HepG2 (cell line): ENCODE results near the gene CPM. TPM values are rescaled to one million over a fixed set of nuclear protein-coding genes. Genes with fewer than 3 reads are reported as not detected.
A peak's percentile ranks its signal among the peaks of the same experiment; 100 is the strongest.

Source experiments
- ATAC-seq: fragments of 200-7000 bp; cut with Tn5 transposase; 3 replicates; pipeline ENCODE4 v1.9.1; 2020; ENCODE audit warnings: mild to moderate bottlenecking, moderate library complexity
- BruUV-seq: library from RNA; stranded (reverse); fragments of 400-500 nt; replicated peaks from 2 replicates; lab custom pipeline; 2021; lab: Mats Ljungman, UMichigan
- CTCF ChIA-PET: fragments of 300-600 bp; formaldehyde crosslinking; extraction: SDS; loops from one replicate; lab custom pipeline; 2021; ENCODE audit warnings: low total read pairs, inconsistent platforms, low intra/inter-chr PET ratio; lab: Yijun Ruan, JAX
- POLR2A ChIA-PET: fragments of 350-600 bp; sonication (Branson Sonifier 250); formaldehyde crosslinking; loops from one replicate; lab custom pipeline; 2020; ENCODE audit warnings: antibody characterized with exemption, inconsistent platforms; lab: Yijun Ruan, JAX
- DNase-seq: peaks from one replicate; pipeline ENCODE4 v3.0.0-alpha.2; 2015; ENCODE audit warnings: low spot score
- FAIRE-seq: peaks from 3 replicates; lab custom pipeline; 2011; peaks lifted over from hg19 to GRCh38; lab: Jason Lieb, UNC
- H2AFZ ChIP-seq: one replicate; pipeline ENCODE4 v1.6.1; 2011; ENCODE audit warnings: low read length, inconsistent platforms
- H3K27ac ChIP-seq: fragments of 300-600 bp; 3 replicates; pipeline ENCODE4 v1.8.0; 2011; ENCODE audit warnings: mixed run types, mild to moderate bottlenecking, mixed read lengths, low read length, inconsistent platforms; ENCODE audit not compliant: insufficient read depth; ENCODE audit errors: extremely low read length
- H3K27me3 ChIP-seq, 2 experiments: fragments of 200-600 bp in 1 of 2; 2 replicates in 1 of 2; 3 replicates in 1 of 2; pipeline versions ENCODE4 v1.6.0 to v1.8.0; 2011; ENCODE audit warnings: low read length in 2 of 2, mild to moderate bottlenecking in 2 of 2, moderate library complexity in 2 of 2, inconsistent platforms in 1 of 2; ENCODE audit not compliant: insufficient read depth in 2 of 2, control insufficient read depth in 1 of 2
- H3K36me3 ChIP-seq, 2 experiments: fragments of 200-600 bp in 1 of 2; replicated peaks in 1 of 2; 2 replicates in 1 of 2; 3 replicates in 1 of 2; pipeline versions ENCODE4 v1.5.1 to v1.8.0; 2011; ENCODE audit warnings: low read length in 2 of 2, inconsistent platforms in 1 of 2; ENCODE audit not compliant: insufficient read depth in 2 of 2, control insufficient read depth in 1 of 2
- H3K4me1 ChIP-seq: 2 replicates; pipeline ENCODE4 v1.5.1; 2012; ENCODE audit warnings: low read length, inconsistent platforms; ENCODE audit not compliant: insufficient read depth
- H3K4me2 ChIP-seq: 2 replicates; pipeline ENCODE4 v1.6.0; 2011; ENCODE audit warnings: low read depth, low read length, inconsistent platforms
- H3K4me3 ChIP-seq, 3 experiments: fragments of 200-600 bp in 1 of 3; sonication (generic), shearing (Covaris generic) in 1 of 3; replicated peaks in 1 of 3; 2 replicates each; pipeline ENCODE4 v1.5.1; 2011 to 2016; ENCODE audit warnings: low read length in 3 of 3, inconsistent platforms in 2 of 3, low read depth in 2 of 3, mild to moderate bottlenecking in 2 of 3, control low read depth in 1 of 3, mixed read lengths in 1 of 3; ENCODE audit not compliant: insufficient read depth in 1 of 3
- H3K79me2 ChIP-seq: one replicate; pipeline ENCODE4 v1.6.1; 2011; ENCODE audit warnings: low read length, inconsistent platforms; ENCODE audit not compliant: insufficient read depth
- H3K9ac ChIP-seq: 2 replicates; pipeline ENCODE4 v1.6.0; 2011; ENCODE audit warnings: mild to moderate bottlenecking, low read depth, low read length, inconsistent platforms; ENCODE audit not compliant: insufficient read depth
- H3K9me3 ChIP-seq: 2 replicates; pipeline ENCODE4 v1.5.1; 2012; ENCODE audit warnings: mild to moderate bottlenecking, low read length
- H4K20me1 ChIP-seq: 2 replicates; pipeline ENCODE4 v1.6.0; 2011; ENCODE audit warnings: inconsistent platforms, mild to moderate bottlenecking, low read length, moderate library complexity; ENCODE audit not compliant: insufficient read depth
- BORCS8-MEF2B ChIP-seq: sonication (generic); formaldehyde crosslinking; IDR thresholded peaks from 2 replicates; pipeline ENCODE4 v1.8.0; 2022; ENCODE audit warnings: mild to moderate bottlenecking, missing genetic modification reagents
- ELF1 ChIP-seq: sonication (generic); formaldehyde crosslinking; IDR thresholded peaks from 2 replicates; pipeline ENCODE4 v1.4.0; 2020; ENCODE audit warnings: missing genetic modification reagents
- FLYWCH1 ChIP-seq: sonication (generic); formaldehyde crosslinking; IDR thresholded peaks from 2 replicates; pipeline ENCODE4 v1.8.1; 2023; ENCODE audit warnings: mild to moderate bottlenecking, missing genetic modification reagents
- ISX ChIP-seq: sonication (generic); formaldehyde crosslinking; conservative IDR thresholded peaks from 2 replicates; pipeline ENCODE4 v1.5.0; 2020; ENCODE audit warnings: missing genetic modification reagents
- MIER3 ChIP-seq: IDR thresholded peaks from 2 replicates; pipeline ENCODE4 v1.6.1; 2016; ENCODE audit warnings: missing compliant biosample characterization, borderline replicate concordance
- MYNN ChIP-seq: sonication (generic); formaldehyde crosslinking; IDR thresholded peaks from 2 replicates; pipeline ENCODE4 v1.4.0; 2020; ENCODE audit warnings: mild to moderate bottlenecking, low read depth, missing genetic modification reagents
- NFKBIZ ChIP-seq: IDR thresholded peaks from 2 replicates; pipeline ENCODE4 v1.6.1; 2018; ENCODE audit warnings: missing genetic modification reagents, missing compliant biosample characterization
- TMF1 ChIP-seq: sonication (generic); formaldehyde crosslinking; IDR thresholded peaks from 2 replicates; pipeline ENCODE4 v1.8.1; 2022; ENCODE audit warnings: low read depth, missing genetic modification reagents
- ZNF292 ChIP-seq: sonication (generic); formaldehyde crosslinking; IDR thresholded peaks from 2 replicates; pipeline ENCODE4 v1.8.1; 2022; ENCODE audit warnings: mild to moderate bottlenecking, low read depth, missing genetic modification reagents, borderline replicate concordance
- ZNF563 ChIP-seq: sonication (generic); formaldehyde crosslinking; IDR thresholded peaks from 2 replicates; pipeline ENCODE4 v1.8.0; 2022; ENCODE audit warnings: mild to moderate bottlenecking, moderate library complexity, missing genetic modification reagents
- ZNF580 ChIP-seq: IDR thresholded peaks from 2 replicates; pipeline ENCODE4 v1.6.1; 2016; ENCODE audit warnings: low read depth, borderline replicate concordance
- ZNF781 ChIP-seq: sonication (generic); formaldehyde crosslinking; IDR thresholded peaks from 2 replicates; pipeline ENCODE4 v1.5.1; 2020; ENCODE audit warnings: borderline replicate concordance, mild to moderate bottlenecking, missing genetic modification reagents; ENCODE audit errors: not compliant biosample characterization
- ZNF883 ChIP-seq: sonication (generic); formaldehyde crosslinking; IDR thresholded peaks from 2 replicates; pipeline ENCODE4 v1.5.1; 2020; ENCODE audit warnings: mild to moderate bottlenecking, missing genetic modification reagents; ENCODE audit errors: not compliant biosample characterization
- WGBS: methylation state at CpG from one replicate; pipeline ENCODE4 v1.1.6; 2017; ENCODE audit warnings: low lambda C conversion rate; 5-methylcytosine and 5-hydroxymethylcytosine counted together
- in situ Hi-C: cut with HindIII; loops from 2 replicates; pipeline ENCODE4 v1.10.0; 2017; ENCODE audit warnings: low pct_unique_long_range_greater_than_20kb; ENCODE audit not compliant: extremely low pct_ligation_motif_present
- intact Hi-C: fragments of 100-400 bp; cut with micrococcal nuclease; formaldehyde crosslinking; loops from one replicate; pipeline ENCODE4 v1.10.0; 2022; ENCODE audit not compliant: unreplicated experiment
- polyA plus RNA-seq, 8 experiments: library from polyadenylated mRNA; depleted of rRNA in 3 of 8; stranded (reverse) in 7 of 8; unstranded in 1 of 8; fragments of >200 nt; fragmentation: Illumina TruSeq in 4 of 8; extraction: Trizol in 4 of 8; gene quantifications; 2 replicates each; pipeline versions ENCODE4 v1.2.1 to v1.2.3, GENCODE V29; 2011 to 2016; ENCODE audit warnings: low read depth in 4 of 8, missing spikeins in 1 of 8, mixed read lengths in 1 of 8; ENCODE audit not compliant: insufficient read depth in 1 of 8
- total RNA-seq, 5 experiments: library from RNA; depleted of rRNA; stranded (reverse); fragments of >200 nt; fragmentation: Illumina TruSeq; extraction: Trizol; gene quantifications; 2 replicates each; pipeline ENCODE4 v1.2.3, GENCODE V29; 2016; ENCODE audit warnings: low read depth in 1 of 5
- TF ChIP-seq, protein P1 (sequence below): sonication (generic); formaldehyde crosslinking; IDR thresholded peaks from 2 replicates; pipeline ENCODE4 v1.4.0; 2020; ENCODE audit warnings: missing genetic modification reagents

The CPM gene
- total and polyA plus RNA-seq, 2 of the 13 experiments (the other 11 are each of a cell fraction or from before 2014, with no cell fraction given) = not detected

DNA sequence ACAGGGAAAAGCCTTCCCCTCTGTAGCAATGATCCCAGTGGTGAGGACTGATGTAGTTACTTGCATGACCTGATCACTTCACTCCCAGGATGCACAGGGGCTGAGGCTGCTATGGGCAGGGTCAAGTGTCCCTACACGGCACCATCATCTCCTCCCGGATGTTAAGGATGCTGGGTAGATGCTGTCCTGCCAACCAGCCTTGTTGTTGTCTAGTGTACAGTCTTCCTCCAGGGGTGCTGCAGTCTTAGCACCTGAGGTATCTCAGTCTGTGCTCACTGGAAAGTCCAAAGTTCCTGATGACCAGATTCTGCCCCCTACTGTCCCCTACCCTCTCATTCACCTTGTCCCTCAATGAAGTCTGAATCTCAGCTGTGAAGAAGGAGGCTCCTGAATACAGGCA is 20.1 kb downstream of the CPM start:
- TF ChIP-seq ZNF580 (CRISPR knock-in tag) = peak; percentile 96
- TF ChIP-seq BORCS8-MEF2B (CRISPR knock-in tag) = no peak
- intact Hi-C loops (no loop called here), in situ Hi-C loops (no loop called here)
- ChIA-PET CTCF (no interaction called here), POLR2A (no interaction called here)
- Histone ChIP-seq H3K36me3 (no peaks in the 10 kb centered on the region), H3K4me3 (no peak overlapping the region), H3K4me1 (no peaks in the 10 kb centered on the region), H2AFZ (no peak overlapping the region), H3K4me2 (no peak overlapping the region), H3K9me3 (no peaks in the 10 kb centered on the region), H4K20me1 (no peaks in the 10 kb centered on the region), H3K27ac (no peak overlapping the region), H3K27me3 (no peaks in the 10 kb centered on the region), H3K79me2 (no peaks in the 10 kb centered on the region), H3K9ac (no peak overlapping the region)
- FAIRE-seq (no peak), DNase-seq (no peak), ATAC-seq (no peak)
- WGBS = 36% methylated on average over 2 of the region's 2 CpGs
- BruUV-seq = no TSS peak

DNA sequence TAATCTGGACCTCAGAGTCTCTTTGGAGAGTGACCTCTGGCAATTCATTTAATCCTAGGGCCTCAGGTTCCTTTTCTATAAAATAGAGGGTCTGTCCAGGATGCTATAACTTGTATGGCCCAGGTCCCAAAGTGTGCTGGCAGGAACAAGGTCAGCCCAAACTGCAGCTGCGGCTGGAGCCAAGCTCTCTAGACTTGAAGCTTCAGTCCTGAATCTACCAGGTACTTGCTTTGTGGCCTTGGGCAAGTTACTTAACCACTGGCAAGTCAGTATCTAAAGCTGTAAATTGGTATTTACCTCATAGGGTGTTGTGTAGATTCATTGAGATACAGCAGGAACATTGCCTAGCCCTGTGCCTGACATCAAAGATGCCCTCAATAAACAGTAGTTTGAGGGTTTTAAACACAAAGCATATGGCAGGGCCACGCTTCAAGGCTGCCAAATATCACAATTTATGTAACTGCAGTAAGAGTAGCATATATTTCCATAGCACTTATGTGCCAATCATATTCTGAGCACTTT is 21.7 kb downstream of the CPM start:
- H3K9ac ChIP-seq = no peak overlapping the region
- H2AFZ ChIP-seq = no peak overlapping the region
- no peak overlapping the region for H3K4me3 ChIP-seq
- H3K79me2 ChIP-seq = no peaks in the 10 kb centered on the region
- H3K4me1 ChIP-seq = no peaks in the 10 kb centered on the region
- ChIA-PET POLR2A (no interaction called here), CTCF (no interaction called here)
- intact Hi-C loops = no loop called here
- WGBS = 0% methylated on average over 2 of the region's 2 CpGs
- no TSS peak for BruUV-seq
- DNase-seq (no peak), ATAC-seq (no peak), FAIRE-seq (no peak)
- in situ Hi-C loops = no loop called here
- no peak overlapping the region for H3K27ac ChIP-seq
- H3K36me3 ChIP-seq = no peaks in the 10 kb centered on the region
- no peaks in the 10 kb centered on the region for H3K27me3 ChIP-seq
- no peak overlapping the region for H3K4me2 ChIP-seq
- no peaks in the 10 kb centered on the region for H4K20me1 ChIP-seq
- no peaks in the 10 kb centered on the region for H3K9me3 ChIP-seq
- TF ChIP-seq, protein P1, sequence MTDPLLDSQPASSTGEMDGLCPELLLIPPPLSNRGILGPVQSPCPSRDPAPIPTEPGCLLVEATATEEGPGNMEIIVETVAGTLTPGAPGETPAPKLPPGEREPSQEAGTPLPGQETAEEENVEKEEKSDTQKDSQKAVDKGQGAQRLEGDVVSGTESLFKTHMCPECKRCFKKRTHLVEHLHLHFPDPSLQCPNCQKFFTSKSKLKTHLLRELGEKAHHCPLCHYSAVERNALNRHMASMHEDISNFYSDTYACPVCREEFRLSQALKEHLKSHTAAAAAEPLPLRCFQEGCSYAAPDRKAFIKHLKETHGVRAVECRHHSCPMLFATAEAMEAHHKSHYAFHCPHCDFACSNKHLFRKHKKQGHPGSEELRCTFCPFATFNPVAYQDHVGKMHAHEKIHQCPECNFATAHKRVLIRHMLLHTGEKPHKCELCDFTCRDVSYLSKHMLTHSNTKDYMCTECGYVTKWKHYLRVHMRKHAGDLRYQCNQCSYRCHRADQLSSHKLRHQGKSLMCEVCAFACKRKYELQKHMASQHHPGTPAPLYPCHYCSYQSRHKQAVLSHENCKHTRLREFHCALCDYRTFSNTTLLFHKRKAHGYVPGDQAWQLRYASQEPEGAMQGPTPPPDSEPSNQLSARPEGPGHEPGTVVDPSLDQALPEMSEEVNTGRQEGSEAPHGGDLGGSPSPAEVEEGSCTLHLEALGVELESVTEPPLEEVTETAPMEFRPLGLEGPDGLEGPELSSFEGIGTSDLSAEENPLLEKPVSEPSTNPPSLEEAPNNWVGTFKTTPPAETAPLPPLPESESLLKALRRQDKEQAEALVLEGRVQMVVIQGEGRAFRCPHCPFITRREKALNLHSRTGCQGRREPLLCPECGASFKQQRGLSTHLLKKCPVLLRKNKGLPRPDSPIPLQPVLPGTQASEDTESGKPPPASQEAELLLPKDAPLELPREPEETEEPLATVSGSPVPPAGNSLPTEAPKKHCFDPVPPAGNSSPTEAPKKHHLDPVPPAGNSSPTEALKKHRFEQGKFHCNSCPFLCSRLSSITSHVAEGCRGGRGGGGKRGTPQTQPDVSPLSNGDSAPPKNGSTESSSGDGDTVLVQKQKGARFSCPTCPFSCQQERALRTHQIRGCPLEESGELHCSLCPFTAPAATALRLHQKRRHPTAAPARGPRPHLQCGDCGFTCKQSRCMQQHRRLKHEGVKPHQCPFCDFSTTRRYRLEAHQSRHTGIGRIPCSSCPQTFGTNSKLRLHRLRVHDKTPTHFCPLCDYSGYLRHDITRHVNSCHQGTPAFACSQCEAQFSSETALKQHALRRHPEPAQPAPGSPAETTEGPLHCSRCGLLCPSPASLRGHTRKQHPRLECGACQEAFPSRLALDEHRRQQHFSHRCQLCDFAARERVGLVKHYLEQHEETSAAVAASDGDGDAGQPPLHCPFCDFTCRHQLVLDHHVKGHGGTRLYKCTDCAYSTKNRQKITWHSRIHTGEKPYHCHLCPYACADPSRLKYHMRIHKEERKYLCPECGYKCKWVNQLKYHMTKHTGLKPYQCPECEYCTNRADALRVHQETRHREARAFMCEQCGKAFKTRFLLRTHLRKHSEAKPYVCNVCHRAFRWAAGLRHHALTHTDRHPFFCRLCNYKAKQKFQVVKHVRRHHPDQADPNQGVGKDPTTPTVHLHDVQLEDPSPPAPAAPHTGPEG = no peak
- TF ChIP-seq ELF1 = no peak
- TF ChIP-seq ISX (CRISPR knock-in tag) = no peak
- TF ChIP-seq ZNF563 (CRISPR knock-in tag) = no peak
- no peak for TF ChIP-seq FLYWCH1 (CRISPR knock-in tag)
- TF ChIP-seq NFKBIZ (CRISPR knock-in tag) = no peak
- no peak for TF ChIP-seq ZNF883
- TF ChIP-seq TMF1 (CRISPR knock-in tag) = no peak
- no peak for TF ChIP-seq ZNF292 (CRISPR knock-in tag)
- TF ChIP-seq MIER3 (CRISPR knock-in tag) = no peak
- no peak for TF ChIP-seq MYNN (CRISPR knock-in tag)
- TF ChIP-seq ZNF781 (CRISPR knock-in tag) = no peak
